PC-9 (cell line): ENCODE measurements around the gene KIF26A.

Experiments
- CTCF ChIP-seq: fragments of 200-600 bp; sonication (generic); conservative IDR thresholded peaks from 2 replicates; pipeline ENCODE4 v1.6.1; 2017; ENCODE audit warnings: mixed run types, antibody characterized with exemption, mild to moderate bottlenecking, moderate library complexity
- EZH2 ChIP-seq: fragments of 200-600 bp; sonication (generic); IDR thresholded peaks from 2 replicates; pipeline ENCODE4 v1.8.0; 2017; ENCODE audit warnings: antibody characterized with exemption, low read depth

DNA sequence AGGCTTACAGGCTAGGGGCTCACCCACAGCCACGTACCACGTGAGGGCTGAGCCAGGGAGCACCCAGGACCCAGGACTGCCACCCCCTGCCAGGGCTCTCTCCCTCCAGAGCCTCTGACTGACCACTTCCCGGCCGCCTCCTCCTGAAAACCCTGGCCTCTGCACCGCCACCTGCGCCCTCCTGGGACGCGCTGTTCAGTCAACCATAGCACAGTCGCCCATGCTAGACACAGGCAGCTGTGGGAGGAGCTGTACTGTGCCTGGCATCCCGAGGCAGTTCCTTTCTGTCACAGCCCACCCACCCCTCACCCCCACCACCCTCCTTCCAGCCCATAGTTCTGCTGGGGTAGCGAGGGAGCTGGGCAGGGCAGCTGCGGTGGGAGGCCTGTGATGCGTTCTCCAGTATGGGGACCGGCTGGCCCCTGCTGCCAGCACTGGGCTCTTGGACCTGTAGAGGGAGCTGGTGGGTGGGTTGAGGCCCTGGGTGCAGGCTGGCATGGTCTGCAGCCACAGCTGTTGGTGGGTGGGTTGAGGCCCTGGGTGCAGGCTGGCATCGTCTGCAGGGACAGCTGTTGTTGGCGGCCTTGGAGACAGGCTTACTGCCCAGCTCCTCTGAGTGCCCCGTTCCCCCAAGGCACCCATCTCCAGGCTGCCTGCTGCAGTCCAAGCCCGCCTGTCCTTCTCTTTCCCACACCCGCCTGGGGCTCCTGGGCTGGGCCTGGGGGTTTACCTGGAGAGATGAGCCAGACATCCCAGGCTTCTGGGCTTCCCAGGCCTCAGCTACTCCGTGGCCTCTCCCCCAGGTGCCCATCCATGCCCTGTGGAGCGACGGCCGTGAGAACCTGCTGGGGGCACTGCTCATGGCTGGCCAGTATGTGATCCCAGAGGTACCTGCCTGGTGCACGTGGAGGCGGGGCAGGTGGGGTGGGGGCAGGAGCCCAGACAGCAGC is 41.4 kb upstream of the KIF26A start:
- no peak for TF ChIP-seq CTCF
- TF ChIP-seq EZH2: no peak
